GM12878 (cell line): ENCODE measurements around the gene IFT22. TPM values are rescaled to one million over a fixed set of nuclear protein-coding genes. Genes with fewer than 3 reads are reported as not detected.

Experiments used
- ATAC-seq: fragments of 200-7000 bp; cut with Tn5 transposase; 3 replicates; pipeline ENCODE4 v1.9.1; 2020; ENCODE audit warnings: mild to moderate bottlenecking, moderate library complexity
- BruUV-seq: library from RNA; stranded (reverse); fragments of 400-500 nt; replicated peaks from 2 replicates; lab custom pipeline; 2021; lab: Mats Ljungman, UMichigan
- CTCF ChIA-PET: fragments of 300-600 bp; sonication (Branson Sonifier 250); formaldehyde crosslinking; extraction: SDS; loops from one replicate; lab custom pipeline; 2021; ENCODE audit warnings: inconsistent platforms; lab: Yijun Ruan, JAX
- POLR2A ChIA-PET: fragments of 350-600 bp; formaldehyde crosslinking; extraction: SDS; loops from one replicate; lab custom pipeline; 2021; ENCODE audit warnings: inconsistent platforms; lab: Charles Lee
- RAD21 ChIA-PET: fragments of 300-600 bp; sonication (Branson Sonifier 250); formaldehyde crosslinking; loops from one replicate; lab custom pipeline; 2023; ENCODE audit warnings: antibody characterized with exemption; ENCODE audit not compliant: unreplicated experiment; lab: Charles Lee
- SMC1A ChIA-PET: fragments of 300-600 bp; sonication (Branson Sonifier 250); formaldehyde crosslinking; loops from one replicate; lab custom pipeline; 2023; ENCODE audit not compliant: unreplicated experiment, uncharacterized antibody; lab: Charles Lee
- DNase-seq: peaks from one replicate; pipeline ENCODE4 v3.0.0-alpha.2; 2011; ENCODE audit warnings: low read depth, low spot score
- FAIRE-seq: peaks from 3 replicates; lab custom pipeline; 2011; peaks lifted over from hg19 to GRCh38; lab: Jason Lieb, UNC
- H2AFZ ChIP-seq: 2 replicates; pipeline ENCODE4 v1.6.0; 2011; ENCODE audit warnings: low read depth, low read length, control low read depth; ENCODE audit not compliant: control insufficient read depth
- H3K27ac ChIP-seq: 2 replicates; pipeline ENCODE4 v1.5.1; 2011; ENCODE audit warnings: control low read depth; ENCODE audit not compliant: control insufficient read depth, insufficient read depth
- H3K27me3 ChIP-seq, 2 experiments: replicated peaks in 1 of 2; 2 replicates each; pipeline versions ENCODE4 v1.6.0 to v1.6.1; 2011; ENCODE audit warnings: low read length in 1 of 2; ENCODE audit not compliant: control insufficient read depth in 2 of 2, insufficient read depth in 2 of 2
- H3K36me3 ChIP-seq, 2 experiments: 2 replicates each; pipeline ENCODE4 v1.5.1; 2011; ENCODE audit warnings: low read length in 1 of 2; ENCODE audit not compliant: control insufficient read depth in 2 of 2, insufficient read depth in 2 of 2
- H3K4me1 ChIP-seq: 2 replicates; pipeline ENCODE4 v1.6.1; 2011; ENCODE audit warnings: mild to moderate bottlenecking, low read length, moderate library complexity, mixed read lengths; ENCODE audit not compliant: control insufficient read depth, insufficient read depth
- H3K4me2 ChIP-seq: 2 replicates; pipeline ENCODE4 v1.6.0; 2011; ENCODE audit warnings: control low read depth; ENCODE audit not compliant: control insufficient read depth, insufficient read depth
- H3K4me3 ChIP-seq: fragments of 200-600 bp; sonication (generic); 2 replicates; pipeline ENCODE4 v1.5.1; 2016
- H3K79me2 ChIP-seq: 2 replicates; pipeline ENCODE4 v1.6.0; 2011; ENCODE audit warnings: low read length; ENCODE audit not compliant: control insufficient read depth, insufficient read depth
- H3K9ac ChIP-seq: 2 replicates; pipeline ENCODE4 v1.8.0; 2011; ENCODE audit warnings: low read length, control low read depth, mixed read lengths; ENCODE audit not compliant: control insufficient read depth, insufficient read depth
- H3K9me3 ChIP-seq: replicated peaks from 3 replicates; pipeline ENCODE4 v1.5.1; 2011; ENCODE audit warnings: mild to moderate bottlenecking, low read length; ENCODE audit not compliant: control insufficient read depth, insufficient read depth
- H4K20me1 ChIP-seq: 2 replicates; pipeline ENCODE4 v1.6.0; 2011; ENCODE audit not compliant: control insufficient read depth, insufficient read depth
- BMI1 ChIP-seq: fragments of 450-650 bp; IDR thresholded peaks from 2 replicates; pipeline ENCODE4 v1.6.1; 2016; ENCODE audit warnings: mild to moderate bottlenecking, moderate library complexity, borderline replicate concordance
- BRCA1 ChIP-seq: IDR thresholded peaks from 2 replicates; pipeline ENCODE4 v1.6.1; 2011; ENCODE audit warnings: low read depth, low read length, improper control_type of control experiment
- HCFC1 ChIP-seq: fragments of 150-350 bp; IDR thresholded peaks from 2 replicates; pipeline ENCODE4 v1.6.1; 2014; ENCODE audit warnings: low read length
- MTA3 ChIP-seq: IDR thresholded peaks from 2 replicates; pipeline ENCODE4 v1.6.1; 2012; ENCODE audit warnings: low read length, inconsistent platforms, borderline replicate concordance
- NFIC ChIP-seq: IDR thresholded peaks from 2 replicates; pipeline ENCODE4 v1.6.1; 2012; ENCODE audit warnings: low read depth, mild to moderate bottlenecking, inconsistent platforms, low read length, moderate library complexity
- PRDM15 ChIP-seq: fragments of 450-650 bp; formaldehyde crosslinking; IDR thresholded peaks from 2 replicates; pipeline ENCODE4 v1.4.0; 2020; ENCODE audit warnings: mild to moderate bottlenecking, moderate library complexity
- SREBF1 ChIP-seq: IDR thresholded peaks from 2 replicates; pipeline ENCODE4 v1.6.1; 2012; ENCODE audit warnings: mild to moderate bottlenecking, low read length
- STAT1 ChIP-seq: fragments of 450-650 bp; conservative IDR thresholded peaks from 2 replicates; pipeline ENCODE4 v1.6.1; 2014; ENCODE audit warnings: antibody characterized with exemption, mild to moderate bottlenecking
- ZBTB40 ChIP-seq: fragments of 450-650 bp; IDR thresholded peaks from 2 replicates; pipeline ENCODE4 v1.6.1; 2016; ENCODE audit warnings: mild to moderate bottlenecking, moderate library complexity, borderline replicate concordance
- ZSCAN29 ChIP-seq: fragments of 450-650 bp; IDR thresholded peaks from 2 replicates; pipeline ENCODE4 v1.6.1; 2017; ENCODE audit warnings: mild to moderate bottlenecking, moderate library complexity
- WGBS: methylation state at CpG from one replicate; pipeline ENCODE4 v1.1.6; 2016; ENCODE audit warnings: low lambda C conversion rate; ENCODE audit not compliant: insufficient replicate concordance, insufficient coverage; ENCODE audit errors: missing lambda C conversion rate; 5-methylcytosine and 5-hydroxymethylcytosine counted together
- in situ Hi-C: fragments of 300-500 bp; cut with MboI; formaldehyde crosslinking; loops from 9 replicates; pipeline ENCODE4 v1.14.3; 2018; ENCODE audit warnings: mixed read lengths
- intact Hi-C: fragments of 100-400 bp; cut with micrococcal nuclease; formaldehyde crosslinking; loops from one replicate; pipeline ENCODE4 v1.14.2; 2022; ENCODE audit not compliant: unreplicated experiment
- polyA plus RNA-seq, 11 experiments: library from polyadenylated mRNA; depleted of rRNA in 4 of 11; unstranded in 6 of 11; stranded (reverse) in 5 of 11; fragments of >200 nt; fragmentation: Nextera tagmentation in 4 of 11; fragmentation: Illumina TruSeq in 1 of 11; extraction: Ambion mirVana in 4 of 11; extraction: Trizol in 1 of 11; gene quantifications; 1 replicate in 1 of 11; 2 replicates in 10 of 11; pipeline versions ENCODE4 v1.2.1 to v1.2.3, GENCODE V29; 2011 to 2016; ENCODE audit warnings: inconsistent platforms in 2 of 11, missing spikeins in 2 of 11, low read depth in 1 of 11
- total RNA-seq, 4 experiments: library from RNA; depleted of rRNA in 3 of 4; stranded (reverse); fragments of >200 nt in 3 of 4; fragmentation: Illumina TruSeq in 1 of 4; extraction: Trizol in 1 of 4; gene quantifications; 2 replicates each; pipeline versions ENCODE4 v1.2.1 to v1.2.3, GENCODE V29; 2013 to 2021

The IFT22 gene
- total and polyA plus RNA-seq, 10 of the 15 experiments (the other 5 are each of a cell fraction or from before 2014, with no cell fraction given), result 10.1 to 25.7 (median 19.0) TPM

GRCh38 chr7:101332026-101332425 lies 10.4 kb upstream of the IFT22 start:
- no peak for DNase-seq
- ChIA-PET POLR2A (interaction anchor here (0.6 kb wide), 1 partner anchor 25 kb away, joined by 5 read pairs; no protein-coding TSS in a partner anchor), RAD21 (no interaction called here), CTCF (no interaction called here), SMC1A (no interaction called here)
- Histone ChIP-seq H3K9me3 (no peaks in the 10 kb centered on the region), H3K9ac (no peak overlapping the region), H3K4me1 (no peaks in the 10 kb centered on the region), H3K27ac (no peak overlapping the region), H3K36me3 (no peaks in the 10 kb centered on the region), H3K4me2 (no peak overlapping the region), H3K4me3 (no peak overlapping the region), H3K27me3 (no peaks in the 10 kb centered on the region), H4K20me1 (no peaks in the 10 kb centered on the region), H3K79me2 (no peaks in the 10 kb centered on the region), H2AFZ (no peak overlapping the region)
- no peak for ATAC-seq
- BruUV-seq, result no TSS peak
- FAIRE-seq, result no peak
- in situ Hi-C loops, result no loop called here
- intact Hi-C loops, result no loop called here
- 52% methylated on average over 8 of the region's 8 CpGs for WGBS
- TF ChIP-seq NFIC (no peak), BMI1 (no peak), PRDM15 (CRISPR knock-in tag) (no peak), BRCA1 (no peak), ZBTB40 (no peak), ZSCAN29 (no peak), HCFC1 (no peak), SREBF1 (no peak), STAT1 (no peak), MTA3 (no peak)
